Measurements from ENCODE around the gene RNASEL. TPM values are rescaled to one million over a fixed set of nuclear protein-coding genes. Genes with fewer than 3 reads are reported as not detected.

Gene RNASEL
- total and polyA plus RNA-seq, 11 donors = 1.4 to 6.3 (median 2.7) TPM

GRCh38 chr1:182595641-182596240, 6.7 kb upstream of the RNASEL start:
- peak in 3 of 4 donors; percentile 74 to 84 (median 76) for ATAC-seq

GRCh38 chr1:182589931-182590330, 875 bp upstream of the RNASEL start:
- DNase-seq (no peak), ATAC-seq (no peak)
- 92 to 95% (median 94%) methylated on average over 5 of the region's 5 CpGs for WGBS, 4 donors
- Histone ChIP-seq H3K27me3 (no peaks in the 10 kb centered on the region), H3K9me3 (no peaks in the 10 kb centered on the region), H3K4me1 (peaks cover 0 to 33% (median 3%) of the 10 kb centered on the region in 12 donors), H3K4me3 (no peak overlapping the region), H3K27ac (peak overlapping the region in 1 of 12 donors; percentile 91), H3K36me3 (no peaks in the 10 kb centered on the region)
- intact Hi-C loops (cut with DNase I) = loop anchor here in 8 of 10 donors (10.0 kb wide), 3 partner anchors 135 to 505 kb away; partner anchors contain the start of gene RGSL1 (in 1 of the 8)
- no peak for TF ChIP-seq POLR2A (IDR thresholded peaks at IDR 0.05)
- no peak for TF ChIP-seq CTCF (IDR thresholded peaks at IDR 0.05)

More at GRCh38 chr1:182595641-182596240, 6.7 kb upstream of the RNASEL start:
- Histone ChIP-seq H3K36me3 (peaks cover 0 to 20% (median 5%) of the 10 kb centered on the region in 9 donors), H3K9me3 (no peaks in the 10 kb centered on the region), H3K27me3 (no peaks in the 10 kb centered on the region), H3K4me3 (no peak overlapping the region), H3K4me1 (peaks cover 0 to 42% (median 3%) of the 10 kb centered on the region in 12 donors), H3K27ac (no peak overlapping the region)
- 33 to 37% (median 36%) methylated on average over 4 of the region's 4 CpGs for WGBS, 4 donors
- DNase-seq = peak; percentile 56 to 75 (median 68)
- intact Hi-C loops (cut with DNase I) = loop anchor here in 9 of 10 donors (5.0 to 10.0 kb wide), 4 partner anchors 148 to 511 kb away; no protein-coding TSS in a partner anchor
- no peak for TF ChIP-seq POLR2A (IDR thresholded peaks at IDR 0.05)
- TF ChIP-seq CTCF (IDR thresholded peaks at IDR 0.05) = peak; percentile 81 to 93 (median 90)

GRCh38 chr1:182589520-182589919, 464 bp upstream of the RNASEL start:
- ATAC-seq (no peak), DNase-seq (no peak)
- H3K4me1 ChIP-seq = peaks cover 0 to 36% (median 4%) of the 10 kb centered on the region in 12 donors
- 89 to 100% (median 92%) methylated on average over 3 of the region's 3 CpGs for WGBS, 4 donors
- no peaks in the 10 kb centered on the region for H3K27me3 ChIP-seq
- intact Hi-C loops (cut with DNase I) = loop anchor here in 2 of 10 donors (10.0 kb wide), 3 partner anchors 135 to 505 kb away; partner anchors contain the start of gene RGSL1 (in 1 of the 2)
- H3K9me3 ChIP-seq = no peaks in the 10 kb centered on the region
- H3K36me3 ChIP-seq = no peaks in the 10 kb centered on the region
- TF ChIP-seq POLR2A (IDR thresholded peaks at IDR 0.05) (no peak), CTCF (IDR thresholded peaks at IDR 0.05) (no peak)
- peak overlapping the region in 9 of 12 donors; percentile 57 to 90 (median 76) for H3K4me3 ChIP-seq
- H3K27ac ChIP-seq = peak overlapping the region in 8 of 12 donors; percentile 87 to 99 (median 92)
